ENCODE measurements around the gene ARV1. TPM values are rescaled to one million over a fixed set of nuclear protein-coding genes. Genes with fewer than 3 reads are reported as not detected.
"Not testable (repeated sequence)": the region's sequence is repeated elsewhere in the genome, so short reads cannot be mapped to it uniquely, and the experiment has no call there.

Gene ARV1
- total RNA-seq, 2 experiments from 2014 or later = 24.1 to 24.2 TPM

- Mint-ChIP-seq H3K4me1 (peaks cover 12% of the 10 kb centered on the region), H3K9me3 (no peaks in the 10 kb centered on the region), H3K27me3 (no peaks in the 10 kb centered on the region), H3K36me3 (peaks cover 27% of the 10 kb centered on the region), H3K27ac (no peak overlapping the region), H3K4me3 (no peak overlapping the region)
- DNase-seq = no peak
Measured at GRCh38 chr1:230986976-230987375, 8.1 kb downstream of the ARV1 start.

GRCh38 chr1:230987448-230987847, 8.6 kb downstream of the ARV1 start:
- Mint-ChIP-seq H3K4me3 (no peak overlapping the region), H3K4me1 (peaks cover 12% of the 10 kb centered on the region), H3K27ac (no peak overlapping the region), H3K9me3 (no peaks in the 10 kb centered on the region), H3K36me3 (peaks cover 31% of the 10 kb centered on the region), H3K27me3 (no peaks in the 10 kb centered on the region)
- no peak for DNase-seq

- H3K36me3 Mint-ChIP-seq = peaks cover 24% of the 10 kb centered on the region
- H3K27me3 Mint-ChIP-seq = no peaks in the 10 kb centered on the region
- DNase-seq = no peak
- no peak overlapping the region for H3K27ac Mint-ChIP-seq
- no peak overlapping the region for H3K4me3 Mint-ChIP-seq
- H3K4me1 Mint-ChIP-seq = peaks cover 6% of the 10 kb centered on the region
- no peaks in the 10 kb centered on the region for H3K9me3 Mint-ChIP-seq
Measured at GRCh38 chr1:230992100-230992774, 13.3 kb downstream of the ARV1 start.

- no peaks in the 10 kb centered on the region for H3K9me3 Mint-ChIP-seq
Measured at GRCh38 chr1:230994860-230995259, 16.0 kb downstream of the ARV1 start.

GRCh38 chr1:231000201-231000600, 21.3 kb downstream of the ARV1 start:
- H3K4me1 Mint-ChIP-seq = no peaks in the 10 kb centered on the region
- H3K27ac Mint-ChIP-seq = no peak overlapping the region
- H3K36me3 Mint-ChIP-seq = peaks cover 50% of the 10 kb centered on the region
- H3K4me3 Mint-ChIP-seq = no peak overlapping the region
- no peaks in the 10 kb centered on the region for H3K27me3 Mint-ChIP-seq
- peaks cover 18% of the 10 kb centered on the region for H3K9me3 Mint-ChIP-seq
- no peak for DNase-seq

More at GRCh38 chr1:230994860-230995259, 16.0 kb downstream of the ARV1 start:
- no peaks in the 10 kb centered on the region for H3K27me3 Mint-ChIP-seq
- H3K4me3 Mint-ChIP-seq = no peak overlapping the region
- DNase-seq = no peak
- peaks cover 2% of the 10 kb centered on the region for H3K4me1 Mint-ChIP-seq
- peaks cover 31% of the 10 kb centered on the region for H3K36me3 Mint-ChIP-seq
- H3K27ac Mint-ChIP-seq = no peak overlapping the region

- Mint-ChIP-seq H3K36me3 (peaks cover 47% of the 10 kb centered on the region), H3K4me1 (no peaks in the 10 kb centered on the region), H3K4me3 (no peak overlapping the region), H3K27me3 (no peaks in the 10 kb centered on the region), H3K9me3 (peaks cover 23% of the 10 kb centered on the region), H3K27ac (no peak overlapping the region)
- DNase-seq = no peak
Measured at GRCh38 chr1:231000639-231001038, 21.7 kb downstream of the ARV1 start.

- no peaks in the 10 kb centered on the region for H3K27me3 Mint-ChIP-seq
- no peak overlapping the region for H3K4me3 Mint-ChIP-seq
- no peak for DNase-seq
- H3K27ac Mint-ChIP-seq = no peak overlapping the region
- peaks cover 48% of the 10 kb centered on the region for H3K36me3 Mint-ChIP-seq
- peaks cover 33% of the 10 kb centered on the region for H3K9me3 Mint-ChIP-seq
- H3K4me1 Mint-ChIP-seq = no peaks in the 10 kb centered on the region
Measured at GRCh38 chr1:231001892-231002291, 23.0 kb downstream of the ARV1 start.

GRCh38 chr1:231007535-231007934, 28.6 kb downstream of the ARV1 start:
- H3K4me1 Mint-ChIP-seq, H3K4me3 Mint-ChIP-seq, DNase-seq, H3K27me3 Mint-ChIP-seq, H3K27ac Mint-ChIP-seq: not testable (repeated sequence)
- Mint-ChIP-seq H3K9me3 (peaks cover 40% of the 10 kb centered on the region), H3K36me3 (peaks cover 30% of the 10 kb centered on the region)

GRCh38 chr1:231011360-231011759, 32.5 kb downstream of the ARV1 start:
- no peak for DNase-seq
- Mint-ChIP-seq H3K4me1 (no peaks in the 10 kb centered on the region), H3K4me3 (no peak overlapping the region), H3K9me3 (peaks cover 13% of the 10 kb centered on the region), H3K27me3 (no peaks in the 10 kb centered on the region), H3K36me3 (peaks cover 4% of the 10 kb centered on the region), H3K27ac (no peak overlapping the region)

GRCh38 chr1:231011963-231012362, 33.1 kb downstream of the ARV1 start:
- DNase-seq = no peak
- H3K4me3 Mint-ChIP-seq = no peak overlapping the region

GRCh38 chr1:231013391-231014015, 34.6 kb downstream of the ARV1 start:
- no peaks in the 10 kb centered on the region for H3K4me1 Mint-ChIP-seq
- H3K4me3 Mint-ChIP-seq = no peak overlapping the region
- H3K9me3 Mint-ChIP-seq = no peaks in the 10 kb centered on the region

More at GRCh38 chr1:231011963-231012362, 33.1 kb downstream of the ARV1 start:
- Mint-ChIP-seq H3K36me3 (no peaks in the 10 kb centered on the region), H3K9me3 (peaks cover 8% of the 10 kb centered on the region), H3K27ac (no peak overlapping the region), H3K27me3 (no peaks in the 10 kb centered on the region), H3K4me1 (no peaks in the 10 kb centered on the region)

GRCh38 chr1:231016234-231016633, 37.3 kb downstream of the ARV1 start:
- no peak for DNase-seq
- Mint-ChIP-seq H3K27me3 (no peaks in the 10 kb centered on the region), H3K4me3 (no peak overlapping the region), H3K4me1 (peaks cover 5% of the 10 kb centered on the region), H3K36me3 (peaks cover 3% of the 10 kb centered on the region), H3K27ac (no peak overlapping the region), H3K9me3 (no peaks in the 10 kb centered on the region)

More at GRCh38 chr1:231013391-231014015, 34.6 kb downstream of the ARV1 start:
- no peaks in the 10 kb centered on the region for H3K36me3 Mint-ChIP-seq
- no peak for DNase-seq
- H3K27me3 Mint-ChIP-seq = no peaks in the 10 kb centered on the region
- no peak overlapping the region for H3K27ac Mint-ChIP-seq

- no peak overlapping the region for H3K27ac Mint-ChIP-seq
- no peaks in the 10 kb centered on the region for H3K9me3 Mint-ChIP-seq
- H3K27me3 Mint-ChIP-seq = no peaks in the 10 kb centered on the region
- no peak overlapping the region for H3K4me3 Mint-ChIP-seq
- DNase-seq = no peak
- H3K36me3 Mint-ChIP-seq = peaks cover 3% of the 10 kb centered on the region
- peaks cover 5% of the 10 kb centered on the region for H3K4me1 Mint-ChIP-seq
Measured at GRCh38 chr1:231016966-231017365, 38.1 kb downstream of the ARV1 start.

GRCh38 chr1:231019711-231020110, 40.8 kb downstream of the ARV1 start:
- H3K4me3 Mint-ChIP-seq = no peak overlapping the region
- H3K4me1 Mint-ChIP-seq = peaks cover 5% of the 10 kb centered on the region
- no peaks in the 10 kb centered on the region for H3K9me3 Mint-ChIP-seq
- DNase-seq = no peak
- no peak overlapping the region for H3K27ac Mint-ChIP-seq
- H3K27me3 Mint-ChIP-seq = no peaks in the 10 kb centered on the region
- H3K36me3 Mint-ChIP-seq = peaks cover 3% of the 10 kb centered on the region

GRCh38 chr1:231020139-231020601, 41.3 kb downstream of the ARV1 start:
- Mint-ChIP-seq H3K4me1 (peaks cover 5% of the 10 kb centered on the region), H3K27ac (peak overlapping the region; percentile 38), H3K4me3 (peak overlapping the region; percentile 43), H3K9me3 (no peaks in the 10 kb centered on the region), H3K36me3 (peaks cover 5% of the 10 kb centered on the region), H3K27me3 (no peaks in the 10 kb centered on the region)
- DNase-seq = no peak

- Mint-ChIP-seq H3K4me1 (peaks cover 5% of the 10 kb centered on the region), H3K9me3 (no peaks in the 10 kb centered on the region), H3K36me3 (peaks cover 8% of the 10 kb centered on the region), H3K4me3 (no peak overlapping the region), H3K27me3 (no peaks in the 10 kb centered on the region), H3K27ac (no peak overlapping the region)
- DNase-seq = no peak
Measured at GRCh38 chr1:231020816-231021215, 41.9 kb downstream of the ARV1 start.

Data from activated naive CD8-positive, alpha-beta T cell treated with anti-CD3 and anti-CD28 coated beads for 36 hours (primary cell).